Measurements from ENCODE around the gene CD93.

GRCh38 chr20:23087587-23088251 lies 1.6 kb upstream of the CD93 start:
- TF ChIP-seq, protein P1, sequence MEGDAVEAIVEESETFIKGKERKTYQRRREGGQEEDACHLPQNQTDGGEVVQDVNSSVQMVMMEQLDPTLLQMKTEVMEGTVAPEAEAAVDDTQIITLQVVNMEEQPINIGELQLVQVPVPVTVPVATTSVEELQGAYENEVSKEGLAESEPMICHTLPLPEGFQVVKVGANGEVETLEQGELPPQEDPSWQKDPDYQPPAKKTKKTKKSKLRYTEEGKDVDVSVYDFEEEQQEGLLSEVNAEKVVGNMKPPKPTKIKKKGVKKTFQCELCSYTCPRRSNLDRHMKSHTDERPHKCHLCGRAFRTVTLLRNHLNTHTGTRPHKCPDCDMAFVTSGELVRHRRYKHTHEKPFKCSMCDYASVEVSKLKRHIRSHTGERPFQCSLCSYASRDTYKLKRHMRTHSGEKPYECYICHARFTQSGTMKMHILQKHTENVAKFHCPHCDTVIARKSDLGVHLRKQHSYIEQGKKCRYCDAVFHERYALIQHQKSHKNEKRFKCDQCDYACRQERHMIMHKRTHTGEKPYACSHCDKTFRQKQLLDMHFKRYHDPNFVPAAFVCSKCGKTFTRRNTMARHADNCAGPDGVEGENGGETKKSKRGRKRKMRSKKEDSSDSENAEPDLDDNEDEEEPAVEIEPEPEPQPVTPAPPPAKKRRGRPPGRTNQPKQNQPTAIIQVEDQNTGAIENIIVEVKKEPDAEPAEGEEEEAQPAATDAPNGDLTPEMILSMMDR (conservative IDR thresholded peaks at IDR 0.05 in 1 of 2, IDR thresholded peaks at IDR 0.05 in 1 of 2; ENCODE audit: extremely low read depth in 1 of 2, insufficient read depth in 1 of 2, low read depth in 1 of 2, low read length in 2 of 2), result no peak
- TF ChIP-seq EZH2 (IDR thresholded peaks at IDR 0.05; ENCODE audit: borderline replicate concordance, low read length), result no peak
